ENCODE measurements around the gene B4GALT5.
"Not testable (repeated sequence)": the region's sequence is repeated elsewhere in the genome, so short reads cannot be mapped to it uniquely, and the experiment has no call there.

The B4GALT5 gene

GRCh38 chr20:49624988-49625387, 88.7 kb downstream of the B4GALT5 start:
- DNase-seq = not testable (repeated sequence)

DNA sequence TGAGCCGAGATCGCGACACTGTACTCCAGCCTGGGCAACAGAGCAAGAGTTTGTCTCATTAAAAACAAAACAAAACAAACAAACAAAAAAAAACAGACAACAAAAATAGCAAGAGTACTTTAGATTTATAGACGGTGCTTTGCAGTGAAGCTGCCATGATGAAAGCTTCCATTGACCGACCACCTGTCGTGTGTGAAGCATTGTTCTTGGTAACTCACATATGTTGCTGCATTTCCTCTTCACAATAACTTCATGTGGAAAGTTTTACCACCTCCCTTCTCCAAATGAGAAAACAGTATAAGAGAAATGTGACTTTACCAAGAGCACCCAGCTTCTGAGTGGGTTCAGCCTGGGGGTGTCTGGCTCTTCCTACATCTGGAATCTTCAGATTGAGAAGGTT, 89.4 kb downstream of the B4GALT5 start:
- no peak for DNase-seq

GRCh38 chr20:49622243-49622642, 91.4 kb downstream of the B4GALT5 start:
- no peak for DNase-seq

- DNase-seq = no peak
These were observed 93.1 kb downstream of the B4GALT5 start for GRCh38 chr20:49620364-49621240.

DNA sequence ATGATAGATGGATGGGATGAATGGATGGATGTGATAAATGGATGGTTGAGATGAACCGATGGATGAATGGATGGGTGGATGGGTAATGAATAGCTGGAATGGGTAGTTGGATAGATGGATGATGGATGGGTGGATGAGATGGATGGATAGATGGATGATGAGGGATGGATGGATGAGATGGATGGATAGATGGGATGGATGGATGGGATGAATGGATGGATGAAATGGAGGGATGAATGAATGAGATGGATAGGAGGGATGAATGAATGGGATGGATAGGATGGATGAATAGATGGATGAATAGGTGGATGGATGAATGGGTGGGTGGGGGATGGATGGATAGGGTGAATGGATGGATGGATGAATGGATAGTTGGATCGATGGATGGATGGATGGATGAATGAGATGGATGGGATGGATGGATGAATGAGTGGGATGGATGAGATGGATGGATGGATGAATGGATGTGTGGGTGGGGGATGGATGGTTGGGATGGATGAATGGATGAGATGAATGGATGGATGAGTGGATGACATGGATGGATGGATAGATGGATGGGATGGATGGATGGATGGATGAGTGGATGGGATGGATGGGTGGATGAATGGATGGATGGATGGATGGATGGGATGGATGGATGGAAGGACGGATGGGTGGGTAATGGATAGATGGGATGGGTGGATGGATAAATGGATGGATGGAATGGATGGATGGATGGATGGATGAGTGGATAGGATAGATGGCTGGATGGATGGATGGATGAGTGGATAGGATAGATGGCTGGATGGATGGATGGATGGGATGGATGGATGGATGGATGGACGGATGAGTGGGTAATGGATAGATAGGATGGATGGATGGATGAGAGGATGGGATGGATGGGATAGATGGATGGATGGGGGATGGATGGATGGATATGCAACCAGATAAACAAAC, 94.3 kb downstream of the B4GALT5 start:
- DNase-seq = no peak

- no peak for DNase-seq
These were observed 95.4 kb downstream of the B4GALT5 start for GRCh38 chr20:49618289-49618688.

- not testable (repeated sequence) for DNase-seq
These were observed 96.3 kb downstream of the B4GALT5 start for GRCh38 chr20:49617394-49617793.

- no peak for DNase-seq
These were observed 97.3 kb downstream of the B4GALT5 start for GRCh38 chr20:49616154-49617007.

DNA sequence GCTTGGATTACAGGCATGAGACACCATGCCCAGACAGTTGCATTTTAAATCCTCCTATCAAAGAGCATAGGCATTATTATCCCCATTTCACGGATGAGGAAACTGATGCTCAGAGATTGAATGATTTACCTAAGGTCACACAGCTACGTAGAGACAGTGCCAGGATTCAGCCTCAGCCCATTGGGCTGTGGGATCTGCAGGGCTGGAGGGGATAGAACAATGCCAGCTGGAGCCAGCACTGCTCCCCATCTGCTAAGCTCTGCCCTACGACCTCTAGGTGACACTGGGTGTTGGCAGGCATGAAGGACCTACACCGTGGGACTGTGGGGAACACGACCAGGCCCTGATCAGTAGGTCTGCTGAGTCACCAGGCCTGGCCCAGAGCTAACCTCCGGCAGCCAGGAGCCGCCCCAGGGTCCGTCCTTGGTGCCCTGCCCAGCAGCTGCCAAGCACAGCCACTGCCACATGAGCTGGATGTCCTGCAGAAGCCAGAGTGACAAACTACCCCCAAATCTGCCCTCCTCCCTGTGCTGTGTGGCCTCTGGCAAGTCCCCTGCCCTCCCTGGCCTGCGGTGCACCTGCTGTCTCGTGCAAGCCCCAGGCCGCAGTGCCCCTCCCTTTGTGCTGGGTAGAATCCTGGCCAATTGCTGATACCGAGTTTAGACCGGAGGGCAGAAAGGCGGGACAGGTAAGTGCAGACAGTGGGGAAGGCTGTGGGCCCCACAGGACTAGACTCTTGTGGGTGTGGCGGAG, 98.1 kb downstream of the B4GALT5 start:
- DNase-seq = no peak

GRCh38 chr20:49615051-49615400, 98.7 kb downstream of the B4GALT5 start:
- not testable (repeated sequence) for DNase-seq

DNA sequence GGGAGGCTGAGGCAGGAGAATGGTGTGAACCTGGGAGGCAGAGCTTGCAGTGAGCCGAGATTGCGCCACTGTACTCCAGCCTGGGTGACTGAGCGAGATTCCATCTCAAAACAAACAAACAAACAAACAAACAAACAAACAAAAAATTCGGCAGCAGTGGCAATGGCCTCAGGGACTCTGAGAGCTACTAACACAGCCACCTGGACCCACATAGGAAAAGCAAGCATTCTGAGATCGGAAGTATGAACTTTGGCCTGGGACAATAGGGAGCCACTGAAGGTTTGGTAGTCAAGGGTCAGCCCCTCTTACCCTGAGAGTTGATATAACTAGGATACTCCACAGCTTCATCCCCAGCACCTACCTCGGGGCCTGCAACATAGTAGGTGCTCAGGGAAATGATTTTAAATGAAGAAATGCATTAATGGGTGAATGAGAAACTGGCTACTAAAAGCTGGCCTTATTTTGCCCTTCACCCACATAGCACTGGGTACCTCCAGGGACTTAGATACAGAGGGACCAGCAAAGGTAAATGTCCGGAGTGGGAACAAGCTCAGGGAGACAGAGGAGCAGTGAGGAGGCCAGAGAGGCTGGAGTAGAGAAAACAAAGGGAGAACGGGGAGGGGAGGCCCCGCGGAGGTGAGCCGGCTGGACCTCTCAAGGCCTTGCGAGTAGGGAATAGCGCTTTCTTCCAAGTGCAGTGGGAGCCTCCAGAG, 99.2 kb downstream of the B4GALT5 start:
- no peak for DNase-seq

GRCh38 chr20:49612127-49612738, 101.4 kb downstream of the B4GALT5 start:
- no peak for DNase-seq

- DNase-seq = not testable (repeated sequence)
These were observed 102.0 kb downstream of the B4GALT5 start for GRCh38 chr20:49611539-49612126.

GRCh38 chr20:49610691-49611538, 102.8 kb downstream of the B4GALT5 start:
- peak in 1 of 2 experiments; percentile 27 for DNase-seq

DNA sequence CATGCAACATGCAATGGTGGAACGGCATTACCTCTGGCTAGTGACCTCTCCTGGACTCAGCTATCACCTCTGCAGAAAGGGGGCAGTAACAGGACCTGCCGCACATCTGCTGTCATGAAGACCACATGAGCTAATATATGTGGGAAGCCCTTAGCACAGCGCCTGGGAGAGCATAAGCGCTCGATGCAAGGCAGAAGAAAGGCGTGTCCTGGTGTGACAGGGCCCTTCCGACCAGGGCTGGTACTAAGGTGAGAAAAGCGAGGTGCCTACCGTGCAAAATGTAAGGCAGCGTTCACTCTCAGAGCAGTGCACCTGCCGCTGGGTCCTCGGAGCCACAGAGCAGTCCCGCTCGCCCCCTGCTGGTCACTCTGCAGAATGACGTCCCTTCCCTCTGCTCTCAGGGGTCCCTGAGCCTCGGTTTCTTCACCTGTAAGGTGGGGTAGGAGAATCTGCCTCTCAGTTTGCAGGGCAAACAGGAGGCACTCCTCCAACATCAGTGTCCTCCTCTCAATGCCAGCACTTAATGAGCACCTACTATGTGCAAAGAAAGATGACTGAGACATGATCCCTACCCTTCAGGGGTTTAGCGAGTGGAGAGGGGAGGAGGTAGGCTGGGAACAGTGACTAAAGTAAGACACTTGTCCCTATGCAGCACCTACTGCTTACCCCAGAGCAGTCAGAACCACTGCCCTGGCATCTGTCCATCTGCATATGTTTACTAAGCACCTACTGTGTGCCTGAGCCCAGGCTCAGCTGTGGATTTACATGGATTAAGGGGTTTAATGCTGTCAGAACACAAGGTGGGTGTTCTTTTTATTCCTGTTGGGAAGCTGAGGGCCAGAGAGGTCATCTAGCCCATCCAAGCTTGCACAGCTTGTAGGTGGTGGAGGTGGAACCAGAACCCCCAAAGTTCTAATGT, 104.7 kb downstream of the B4GALT5 start:
- peak in 1 of 2 experiments; percentile 9 for DNase-seq

DNA sequence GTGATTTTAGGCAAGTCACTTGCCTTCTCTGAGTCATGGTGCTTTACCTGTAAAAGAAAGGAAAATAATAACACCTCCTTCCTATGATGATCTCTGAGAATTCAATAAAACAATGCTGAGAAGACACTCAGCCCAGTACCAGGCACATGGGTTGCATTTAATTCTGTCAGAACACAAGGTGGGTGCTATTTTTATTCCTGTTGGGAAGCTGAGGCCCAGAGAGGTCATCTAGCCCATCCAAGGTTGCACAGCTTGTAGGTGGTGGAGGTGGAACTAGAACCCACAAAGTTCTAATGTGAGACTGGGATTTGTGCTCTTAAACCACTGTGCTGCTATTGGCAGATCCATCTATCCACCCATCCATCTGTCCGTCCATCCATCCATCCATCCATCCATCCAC, 106.1 kb downstream of the B4GALT5 start:
- no peak for DNase-seq

DNA sequence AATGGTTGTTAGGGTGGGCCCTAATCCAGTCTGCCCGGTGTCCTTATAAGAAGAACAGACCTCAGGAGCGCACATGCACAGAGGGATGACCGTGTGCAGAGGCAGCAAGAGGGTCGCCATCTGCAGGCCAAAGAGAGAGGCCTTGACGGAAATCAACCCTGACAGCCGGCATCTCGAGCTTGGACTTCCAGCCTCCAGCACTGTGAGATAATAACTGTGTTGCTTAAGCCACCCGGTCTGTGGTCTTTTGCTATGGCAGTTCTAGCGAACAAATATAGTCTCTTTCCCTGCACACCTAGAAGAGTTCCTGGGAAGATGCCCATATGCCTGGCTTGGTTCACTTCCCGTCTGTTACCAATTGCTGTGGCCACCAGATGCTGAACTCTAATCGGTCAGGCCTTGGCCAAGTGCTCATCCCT, 110.5 kb downstream of the B4GALT5 start:
- DNase-seq = peak in 1 of 2 experiments; percentile 16

Measured in cerebellar nuclear complex (tissue), 1 donor.